GM19240 (cell line): Measurements from ENCODE around the gene TJP3.
A peak's percentile ranks its signal among the peaks of the same experiment; 100 is the strongest.

Experiments used
- DNase-seq: peaks from one replicate; pipeline ENCODE4 v3.0.0; 2011; ENCODE audit warnings: low spot score; ENCODE audit not compliant: insufficient read length

Gene TJP3

GRCh38 chr19:3691726-3692125 is 16.5 kb upstream of the TJP3 start:
- DNase-seq: no peak

GRCh38 chr19:3692141-3693024 is 15.8 kb upstream of the TJP3 start:
- no peak for DNase-seq

DNA sequence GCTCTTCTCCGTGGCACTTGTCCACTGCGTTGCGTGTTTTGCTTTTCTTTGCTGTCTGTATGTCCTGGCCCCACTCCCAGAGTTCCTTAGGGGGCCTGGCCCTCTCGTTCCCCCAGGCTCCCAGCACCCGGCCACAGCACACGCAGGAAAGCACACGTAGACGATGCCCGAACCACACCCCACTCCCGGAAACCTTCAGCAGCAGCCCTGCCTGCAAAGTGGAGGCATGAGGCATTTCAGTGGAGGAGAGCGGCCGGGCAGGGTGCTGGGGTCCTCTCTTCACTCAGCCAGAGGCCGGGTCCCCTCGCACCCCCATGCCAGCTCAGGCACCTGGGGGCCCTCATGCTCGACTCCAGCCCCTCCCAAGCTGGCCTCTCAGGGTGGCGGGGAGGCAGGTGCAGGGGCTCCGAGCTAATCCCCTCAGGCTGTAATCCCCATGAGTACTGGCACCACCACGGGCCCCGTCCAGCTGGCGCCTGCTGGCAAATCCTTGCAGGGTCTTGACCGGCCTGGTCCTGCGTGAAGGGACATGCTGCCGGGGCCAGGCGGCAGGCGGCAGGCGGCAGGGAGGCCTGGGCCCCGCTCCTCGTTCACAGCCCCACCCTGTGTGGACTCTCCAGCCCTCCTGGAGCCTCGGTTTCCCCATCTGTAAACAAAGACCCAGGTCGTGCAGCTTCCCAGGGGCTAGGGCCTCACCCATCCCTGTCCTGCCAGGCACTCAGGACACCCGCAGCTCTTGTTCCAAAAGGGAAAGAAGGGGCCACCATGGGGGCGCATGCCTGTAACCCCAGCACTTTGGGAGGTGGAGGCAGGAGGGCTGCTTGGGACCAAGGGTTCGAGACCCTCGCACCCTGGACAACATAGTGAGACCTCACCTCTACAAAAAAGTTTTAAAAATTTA is 14.9 kb upstream of the TJP3 start:
- DNase-seq: no peak

GRCh38 chr19:3694361-3695123 is 13.6 kb upstream of the TJP3 start:
- no peak for DNase-seq

- DNase-seq: no peak
Measured at GRCh38 chr19:3695124-3695733, 13.0 kb upstream of the TJP3 start.

DNA sequence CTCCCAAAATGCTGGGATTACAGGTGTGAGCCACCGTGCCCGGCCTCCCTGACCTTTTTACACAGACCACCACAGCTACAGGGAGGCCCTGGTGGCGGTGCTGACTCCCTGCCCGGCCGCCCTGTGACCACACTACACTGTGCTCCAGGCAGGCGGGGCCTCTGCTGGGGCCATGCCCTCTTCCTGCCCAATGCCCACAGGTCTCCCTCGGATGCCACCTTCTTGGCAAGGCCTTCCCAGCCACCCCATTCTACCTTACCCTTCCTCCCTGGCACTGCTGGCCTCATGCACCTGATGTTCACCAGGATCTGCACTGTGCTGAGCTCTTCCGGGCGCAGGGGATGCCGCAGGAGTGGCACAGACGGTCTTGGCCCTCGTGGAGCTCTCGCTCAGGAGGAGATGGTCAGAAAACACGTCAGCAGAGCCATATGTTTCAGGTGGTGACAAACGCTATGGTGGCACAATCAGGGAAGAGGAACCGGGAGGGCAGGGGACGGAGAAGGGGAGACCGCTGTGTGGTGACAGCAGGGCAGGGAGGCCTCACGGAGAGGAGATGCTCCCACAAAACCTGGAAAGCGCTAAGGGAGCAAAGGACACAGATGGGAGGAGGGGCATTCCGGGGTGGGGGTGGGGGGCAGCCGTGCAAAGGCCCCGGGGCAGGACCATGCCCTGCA is 12.1 kb upstream of the TJP3 start:
- no peak for DNase-seq

DNA sequence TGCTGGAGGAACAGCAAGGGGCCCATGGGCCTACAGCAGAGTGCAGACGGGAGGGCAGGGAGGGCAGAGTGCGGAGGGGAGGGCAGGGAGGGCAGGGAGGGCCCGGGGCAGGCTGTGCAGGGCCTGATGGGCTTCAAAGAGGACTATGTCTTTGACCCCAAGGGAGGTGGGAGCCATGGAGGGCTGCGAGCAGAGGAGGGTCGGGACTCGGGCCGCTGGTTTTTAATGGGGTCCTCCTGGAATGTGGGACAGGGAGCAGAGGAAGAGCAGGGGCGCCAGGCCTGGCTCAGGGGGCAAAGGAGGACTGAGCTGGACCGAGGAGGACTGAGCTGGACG is 11.6 kb upstream of the TJP3 start:
- DNase-seq: no peak

DNA sequence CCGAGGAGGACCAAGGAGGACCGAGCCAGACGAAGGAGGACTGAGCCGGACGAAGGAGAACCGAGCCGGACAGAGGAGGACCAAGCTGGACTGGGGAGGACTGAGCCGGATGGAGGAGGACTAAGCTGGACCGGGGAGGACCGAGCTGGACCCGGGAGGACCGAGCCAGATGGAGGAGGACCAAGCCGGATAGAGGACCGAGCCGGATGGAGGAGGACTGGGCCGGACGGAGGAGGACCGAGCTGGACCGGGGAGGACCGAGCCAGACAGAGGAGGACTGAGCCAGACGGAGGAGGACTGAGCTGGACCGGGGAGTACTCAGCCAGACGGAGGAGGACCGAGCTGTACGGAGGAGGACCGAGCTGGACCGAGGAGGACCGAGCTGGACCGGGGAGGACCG is 11.1 kb upstream of the TJP3 start:
- DNase-seq: no peak

- no peak for DNase-seq
Measured at GRCh38 chr19:3697671-3698385, 10.4 kb upstream of the TJP3 start.

- no peak for DNase-seq
Measured at GRCh38 chr19:3698386-3698950, 9.7 kb upstream of the TJP3 start.

DNA sequence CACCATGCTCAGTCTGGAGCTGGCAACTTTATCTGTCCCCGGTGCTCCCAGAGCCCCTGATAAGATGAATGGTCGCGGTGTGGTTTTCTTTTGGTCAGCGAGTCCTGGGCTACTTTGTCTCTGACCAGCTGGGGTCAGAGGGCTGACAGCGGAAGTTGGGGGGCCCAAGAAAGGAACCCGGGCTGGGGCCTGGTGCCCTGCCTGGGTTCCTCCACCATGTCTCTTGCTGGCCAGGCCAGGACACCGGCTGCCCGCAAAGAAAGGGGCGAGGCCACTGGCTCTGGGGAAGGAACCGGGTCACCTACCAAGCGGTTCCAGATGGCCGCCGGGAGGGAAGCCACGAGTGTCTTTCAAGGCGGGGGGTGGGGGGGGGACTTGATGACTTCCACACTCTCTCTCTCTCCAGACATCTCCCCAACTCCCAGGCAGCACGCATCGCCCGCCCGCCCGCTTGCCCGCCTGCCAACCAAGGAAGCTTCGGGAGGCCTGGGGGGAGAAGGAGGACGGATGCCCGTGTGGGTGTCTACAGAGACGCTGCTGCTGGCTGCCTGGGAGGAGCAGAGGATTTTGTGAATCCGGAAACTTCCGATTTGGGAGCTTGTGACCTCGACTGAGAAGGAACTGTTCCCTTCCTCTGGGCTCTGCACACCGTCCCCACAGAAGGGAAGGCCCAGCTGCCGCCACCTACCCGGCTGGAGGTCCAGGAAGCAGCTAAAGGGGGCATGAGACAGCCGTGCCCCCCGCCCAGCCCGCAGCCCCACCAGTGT is 9.0 kb upstream of the TJP3 start:
- DNase-seq: peak; percentile 33

DNA sequence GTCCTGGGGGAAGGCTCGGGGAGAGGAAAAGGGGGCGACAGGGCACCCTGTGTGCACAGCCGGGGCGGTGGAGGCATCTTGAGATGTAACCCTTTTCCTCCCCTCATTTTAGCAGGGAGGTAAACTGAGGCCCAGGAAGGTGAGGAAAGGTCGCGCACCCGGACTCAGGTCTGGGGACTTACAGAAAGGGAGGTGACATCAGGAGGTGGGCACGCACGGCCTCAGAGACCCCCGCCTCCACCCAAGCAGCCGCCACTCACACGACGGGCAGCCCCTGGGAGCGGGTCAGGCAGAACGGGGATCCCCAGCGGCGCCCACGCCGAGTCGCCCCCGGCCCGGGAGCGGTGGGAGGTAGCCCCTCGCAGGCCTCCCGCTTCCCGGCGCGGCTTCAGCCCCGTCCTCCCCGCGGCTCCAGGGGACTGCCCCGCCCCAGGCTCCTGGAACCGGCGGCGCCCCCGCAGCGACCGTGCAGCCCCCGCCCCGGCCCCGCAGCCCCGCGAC is 8.4 kb upstream of the TJP3 start:
- no peak for DNase-seq

GRCh38 chr19:3700242-3701032 is 7.7 kb upstream of the TJP3 start, which contains the start of gene PIP5K1C:
Gene PIP5K1C (minus strand): TSS chr19:3700468. CDS start chr19:3700390, 78 bp downstream.
- peak; percentile 93 for DNase-seq

DNA sequence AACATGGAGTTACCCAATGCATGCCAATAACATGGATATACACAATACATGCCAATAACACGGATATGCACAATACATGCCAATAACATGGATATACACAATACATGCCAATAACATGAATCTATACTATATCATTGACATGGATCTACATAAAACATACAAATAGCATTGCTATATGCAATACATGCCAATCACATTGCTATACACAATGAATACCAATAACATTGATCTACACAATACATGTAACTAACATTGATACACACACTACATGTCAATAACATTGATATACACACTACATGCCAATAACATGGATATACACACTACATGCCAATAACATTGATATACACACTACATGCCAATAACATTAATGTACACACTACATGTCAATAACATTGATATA is 7.0 kb upstream of the TJP3 start:
- no peak for DNase-seq

- no peak for DNase-seq
Measured at GRCh38 chr19:3707868-3708206, 347 bp upstream of the TJP3 start.

- DNase-seq: no peak
Measured at GRCh38 chr19:3710265-3710812, 2.2 kb downstream of the TJP3 start.

- no peak for DNase-seq
Measured at GRCh38 chr19:3712663-3713611, 4.8 kb downstream of the TJP3 start.
